Kidney epithelial cell (primary cell): ENCODE results near the gene BRI3. TPM values are rescaled to one million over a fixed set of nuclear protein-coding genes. Genes with fewer than 3 reads are reported as not detected.
"Not testable (repeated sequence)": the region's sequence is repeated elsewhere in the genome, so short reads cannot be mapped to it uniquely, and the experiment has no call there.

ENCODE experiments used
- DNase-seq: peaks from one replicate; pipeline ENCODE4 v3.0.0-alpha.2; 2010; ENCODE audit warnings: low read depth
- H3K27me3 ChIP-seq: 2 replicates; pipeline ENCODE4 v1.6.0; 2011; ENCODE audit warnings: low read length; ENCODE audit not compliant: control insufficient read depth, insufficient read depth
- H3K36me3 ChIP-seq: 2 replicates; pipeline ENCODE4 v1.5.1; 2011; ENCODE audit warnings: low read length; ENCODE audit not compliant: control insufficient read depth, insufficient read depth
- H3K4me3 ChIP-seq: 2 replicates; pipeline ENCODE4 v1.5.1; 2011; ENCODE audit warnings: low read depth, mild to moderate bottlenecking, control low read depth, low read length
- CTCF ChIP-seq: IDR thresholded peaks from 2 replicates; pipeline ENCODE4 v1.5.1; 2011; ENCODE audit warnings: mild to moderate bottlenecking, moderate library complexity, low read length, control low read depth, inconsistent platforms; ENCODE audit not compliant: insufficient read depth, poor library complexity, severe bottlenecking
- total RNA-seq: library from RNA; depleted of rRNA; stranded (reverse); fragments of >200 nt; gene quantifications from 2 replicates; pipeline ENCODE4 v1.2.3, GENCODE V29; 2015

BRI3 gene
- total RNA-seq, 1 donor from 2014 or later: 127 TPM

DNA sequence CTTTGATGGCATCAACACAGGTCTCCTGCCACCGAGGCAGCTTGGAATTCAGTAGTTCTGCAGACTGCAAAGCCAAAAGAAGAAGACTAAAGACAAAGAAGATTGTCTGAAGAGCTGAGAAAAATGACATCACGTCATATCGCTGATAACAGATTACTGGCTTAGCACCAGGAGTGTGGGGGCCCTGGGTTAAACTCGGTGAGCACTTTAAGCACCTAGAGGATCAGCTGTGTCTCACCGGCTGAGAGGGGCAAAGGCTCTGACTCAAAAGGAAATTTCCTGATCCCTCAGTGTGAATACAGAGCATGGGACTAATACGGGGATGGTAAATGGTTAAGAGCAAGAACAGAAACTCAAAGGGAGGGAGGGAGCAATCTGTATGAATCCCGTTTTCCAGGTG is 30.7 kb downstream of the BRI3 start:
- no peak overlapping the region for H3K4me3 ChIP-seq
- no peak for DNase-seq
- no peak for TF ChIP-seq CTCF
- no peaks in the 10 kb centered on the region for H3K27me3 ChIP-seq
- peaks cover 3% of the 10 kb centered on the region for H3K36me3 ChIP-seq

DNA sequence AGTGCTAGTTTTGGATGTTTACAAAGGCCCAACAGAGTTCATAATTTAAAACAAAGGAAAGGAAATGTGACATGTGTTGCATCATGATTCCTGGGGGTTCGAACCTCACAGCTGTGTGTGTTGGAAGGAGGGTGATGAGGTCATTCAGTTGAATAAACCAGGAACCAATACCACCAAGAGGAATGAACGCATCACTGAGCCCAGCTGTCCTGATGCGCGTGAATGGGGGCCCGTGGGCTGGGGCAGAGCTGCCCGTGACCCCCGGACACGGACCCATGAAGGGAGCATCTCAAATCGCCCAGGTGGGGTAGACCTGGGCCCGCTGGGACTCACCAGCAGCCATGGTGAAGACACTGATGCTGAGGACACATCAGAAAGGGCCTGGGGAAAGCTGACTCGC is 33.0 kb downstream of the BRI3 start:
- Histone ChIP-seq H3K4me3 (no peak overlapping the region), H3K27me3 (no peaks in the 10 kb centered on the region), H3K36me3 (peaks cover 2% of the 10 kb centered on the region)
- no peak for DNase-seq
- no peak for TF ChIP-seq CTCF

DNA sequence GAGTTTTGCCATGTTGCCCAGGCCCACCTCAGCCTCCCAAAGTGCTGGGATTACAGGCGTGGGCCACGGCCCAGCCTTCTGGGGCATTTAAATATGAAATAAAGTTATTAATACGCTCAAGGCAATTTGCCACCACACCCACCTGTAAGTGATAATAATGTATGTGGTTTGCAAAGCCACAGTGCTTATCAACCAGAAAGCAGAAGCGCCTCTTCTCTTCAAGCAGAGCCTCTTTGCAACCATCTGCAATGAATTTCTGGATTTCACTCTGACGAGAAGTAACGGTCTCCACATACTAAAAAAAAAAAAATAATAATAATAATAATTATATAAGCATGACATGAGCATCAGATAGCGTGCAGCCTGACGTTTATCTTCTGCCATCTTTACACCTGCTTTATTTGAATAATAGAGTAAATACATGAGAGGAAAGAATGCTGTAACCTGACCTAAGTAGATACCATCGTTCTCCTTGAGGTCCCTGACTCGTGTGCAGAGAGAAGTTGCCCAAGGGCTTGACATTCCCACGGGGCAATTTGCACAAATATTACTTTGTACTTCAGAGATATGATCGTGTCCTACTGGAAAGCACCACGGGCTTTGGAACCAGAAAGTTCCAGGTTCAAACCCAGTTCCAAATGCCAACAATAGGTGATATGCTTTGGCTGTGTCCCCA is 34.0 kb downstream of the BRI3 start:
- TF ChIP-seq CTCF: no peak
- no peak overlapping the region for H3K4me3 ChIP-seq
- H3K36me3 ChIP-seq: peaks cover 2% of the 10 kb centered on the region
- no peak for DNase-seq
- no peaks in the 10 kb centered on the region for H3K27me3 ChIP-seq

DNA sequence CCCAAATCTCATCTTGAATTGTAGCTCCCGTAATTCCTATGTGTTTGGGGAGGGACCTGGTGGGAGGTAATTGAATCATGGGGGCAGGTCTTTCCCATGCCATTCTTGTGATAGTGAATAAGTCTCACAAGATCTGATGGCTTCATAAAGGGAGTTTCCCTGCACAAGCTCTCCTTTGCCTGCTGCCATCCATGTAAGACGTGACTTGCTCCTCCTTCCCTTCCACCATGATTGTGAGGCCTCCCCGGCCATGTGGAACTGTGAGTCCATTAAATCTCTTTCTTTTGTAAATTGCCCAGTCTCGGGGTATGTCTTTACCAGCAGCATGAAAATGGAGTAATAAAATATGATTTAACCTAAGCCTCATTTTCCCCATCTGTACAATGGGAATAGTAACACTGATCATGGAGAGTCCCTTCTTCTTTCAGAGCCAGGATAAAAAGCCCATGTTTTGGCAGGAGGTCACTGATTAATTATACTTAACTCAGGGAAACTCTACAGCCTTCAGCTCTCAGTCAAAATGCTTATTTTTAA is 34.6 kb downstream of the BRI3 start:
- H3K4me3 ChIP-seq, H3K36me3 ChIP-seq, DNase-seq, H3K27me3 ChIP-seq: not testable (repeated sequence)

- H3K4me3 ChIP-seq: no peak overlapping the region
- no peaks in the 10 kb centered on the region for H3K27me3 ChIP-seq
- peaks cover 2% of the 10 kb centered on the region for H3K36me3 ChIP-seq
- TF ChIP-seq CTCF: no peak
- no peak for DNase-seq
These were observed 36.0 kb downstream of the BRI3 start for GRCh38 chr7:98317366-98318040.

GRCh38 chr7:98319176-98319575 is 37.7 kb downstream of the BRI3 start:
- no peak for TF ChIP-seq CTCF
- H3K27me3 ChIP-seq: no peaks in the 10 kb centered on the region
- peaks cover 2% of the 10 kb centered on the region for H3K36me3 ChIP-seq
- no peak for DNase-seq
- H3K4me3 ChIP-seq: no peak overlapping the region
